ENCODE data around the gene RAB31.
A peak's percentile ranks its signal among the peaks of the same experiment; 100 is the strongest.

RAB31 gene

GRCh38 chr18:9740071-9740470, 32.0 kb downstream of the RAB31 start:
- DNase-seq (ENCODE audit: extremely low read depth, low read depth): no peak
- TF ChIP-seq, protein P1, sequence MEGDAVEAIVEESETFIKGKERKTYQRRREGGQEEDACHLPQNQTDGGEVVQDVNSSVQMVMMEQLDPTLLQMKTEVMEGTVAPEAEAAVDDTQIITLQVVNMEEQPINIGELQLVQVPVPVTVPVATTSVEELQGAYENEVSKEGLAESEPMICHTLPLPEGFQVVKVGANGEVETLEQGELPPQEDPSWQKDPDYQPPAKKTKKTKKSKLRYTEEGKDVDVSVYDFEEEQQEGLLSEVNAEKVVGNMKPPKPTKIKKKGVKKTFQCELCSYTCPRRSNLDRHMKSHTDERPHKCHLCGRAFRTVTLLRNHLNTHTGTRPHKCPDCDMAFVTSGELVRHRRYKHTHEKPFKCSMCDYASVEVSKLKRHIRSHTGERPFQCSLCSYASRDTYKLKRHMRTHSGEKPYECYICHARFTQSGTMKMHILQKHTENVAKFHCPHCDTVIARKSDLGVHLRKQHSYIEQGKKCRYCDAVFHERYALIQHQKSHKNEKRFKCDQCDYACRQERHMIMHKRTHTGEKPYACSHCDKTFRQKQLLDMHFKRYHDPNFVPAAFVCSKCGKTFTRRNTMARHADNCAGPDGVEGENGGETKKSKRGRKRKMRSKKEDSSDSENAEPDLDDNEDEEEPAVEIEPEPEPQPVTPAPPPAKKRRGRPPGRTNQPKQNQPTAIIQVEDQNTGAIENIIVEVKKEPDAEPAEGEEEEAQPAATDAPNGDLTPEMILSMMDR (IDR thresholded peaks at IDR 0.05; ENCODE audit: low read depth, low read length): no peak

- TF ChIP-seq, protein P1 (IDR thresholded peaks at IDR 0.05; ENCODE audit: low read depth, low read length): no peak
- no peak for DNase-seq (ENCODE audit: extremely low read depth, low read depth)
These were observed 33.3 kb downstream of the RAB31 start for GRCh38 chr18:9741406-9741792.

DNA sequence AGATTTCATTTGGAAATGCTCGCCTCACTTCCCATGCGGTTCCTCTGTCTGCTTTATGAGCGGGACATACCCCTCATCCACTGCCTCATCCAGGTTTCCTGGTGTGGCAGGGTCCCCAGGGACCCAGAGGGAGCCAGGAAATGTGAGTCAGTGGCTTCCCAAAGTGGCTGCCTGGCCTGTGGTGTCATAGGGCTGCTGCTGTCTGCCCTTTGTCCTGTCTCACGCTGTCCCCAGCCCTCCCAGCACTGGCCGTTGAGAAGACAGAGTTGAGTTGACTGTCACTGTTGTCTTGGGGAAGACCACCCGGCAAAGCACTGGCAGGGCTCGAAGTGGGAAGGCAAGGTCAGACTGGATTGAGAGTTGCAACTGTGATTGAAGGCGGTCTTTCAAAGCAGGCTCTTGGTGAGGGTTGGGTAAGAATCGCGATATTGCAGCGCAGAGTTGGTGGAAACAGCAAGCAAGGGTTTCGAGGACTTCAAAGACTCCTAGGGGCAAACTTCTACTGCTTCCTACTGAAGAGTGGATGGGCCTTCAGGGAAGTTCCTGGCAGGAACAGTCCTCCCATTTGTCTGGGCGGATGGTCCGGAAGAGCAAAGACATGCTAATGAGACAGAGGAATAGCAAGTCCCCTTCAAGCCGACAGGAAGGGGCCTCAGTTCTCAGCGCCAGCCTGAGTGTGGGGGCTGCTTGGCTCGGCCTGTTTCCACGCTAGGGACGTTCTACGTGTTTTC, 33.9 kb downstream of the RAB31 start:
- no peak for DNase-seq (ENCODE audit: extremely low read depth, low read depth)
- TF ChIP-seq, protein P1 (IDR thresholded peaks at IDR 0.05; ENCODE audit: low read depth, low read length): no peak

DNA sequence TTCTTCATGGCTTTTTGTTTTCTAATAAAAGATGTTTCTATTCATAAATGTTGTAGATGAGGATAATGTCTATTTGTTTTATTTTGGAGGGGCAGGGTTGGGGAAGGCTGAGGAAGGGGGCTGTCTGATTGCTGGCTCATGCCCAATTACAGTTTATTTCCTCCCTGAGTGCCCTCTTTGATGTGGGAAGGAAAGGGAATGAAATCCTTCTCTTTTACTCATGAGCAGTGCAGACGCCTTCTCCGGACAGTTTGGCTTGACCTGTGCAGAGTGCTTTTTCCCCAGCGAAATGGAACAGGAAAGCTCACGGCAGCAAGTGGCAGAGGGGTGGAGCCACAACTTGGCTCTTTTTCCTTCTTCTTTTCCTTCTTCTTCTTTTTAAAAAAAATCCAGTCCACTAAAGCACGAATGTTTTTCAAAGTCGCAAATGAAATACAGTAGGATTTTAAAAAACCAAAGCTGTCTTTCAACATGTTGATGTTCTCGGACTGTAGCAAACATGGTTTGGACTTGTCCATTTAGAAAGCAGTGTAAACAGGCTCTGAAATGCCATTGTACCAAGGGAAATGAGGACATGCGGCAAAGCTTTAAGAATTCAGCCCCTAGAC, 34.5 kb downstream of the RAB31 start:
- DNase-seq (ENCODE audit: extremely low read depth, low read depth): no peak
- TF ChIP-seq, protein P1 (IDR thresholded peaks at IDR 0.05; ENCODE audit: low read depth, low read length): no peak

DNA sequence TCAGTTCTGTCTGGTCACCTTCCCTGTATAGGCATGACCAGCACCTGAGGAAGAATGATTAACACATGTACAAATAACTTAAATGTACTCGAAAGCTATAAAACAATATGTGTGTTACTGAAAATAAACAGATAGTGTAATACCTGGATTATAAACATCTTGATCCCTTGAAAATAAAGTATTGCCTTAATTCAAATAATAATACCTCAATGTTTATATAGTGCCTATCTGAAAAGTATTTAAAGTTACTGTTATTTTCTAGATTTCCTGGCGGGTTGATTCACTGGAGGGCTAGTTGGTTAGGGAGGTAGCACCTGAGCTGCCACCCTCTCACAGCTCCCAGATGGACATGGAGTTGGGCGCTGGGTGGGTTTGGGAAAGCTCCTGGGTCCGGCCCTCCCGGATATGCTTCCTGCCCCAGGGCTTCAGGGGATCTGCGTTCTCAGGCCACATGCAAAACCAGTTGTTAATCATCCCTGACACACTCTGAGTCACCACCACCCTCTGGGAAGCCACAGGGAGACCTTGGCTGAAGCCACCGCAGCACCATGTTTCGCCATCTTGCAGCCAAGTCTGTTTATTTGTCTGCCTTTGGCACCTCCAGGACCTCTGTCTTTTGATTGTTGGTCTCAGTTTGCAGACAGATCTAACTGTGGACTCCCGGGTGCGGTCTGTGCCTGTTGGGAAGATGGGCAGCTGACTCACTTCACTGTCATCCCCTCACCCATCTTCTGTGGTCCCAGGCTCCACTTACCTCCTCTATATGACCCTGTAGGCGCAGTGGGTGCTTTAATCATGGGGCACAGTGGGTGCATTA, 35.3 kb downstream of the RAB31 start:
- peak; percentile 75 for DNase-seq (ENCODE audit: extremely low read depth, low read depth)
- TF ChIP-seq, protein P1 (IDR thresholded peaks at IDR 0.05; ENCODE audit: low read depth, low read length): no peak

DNA sequence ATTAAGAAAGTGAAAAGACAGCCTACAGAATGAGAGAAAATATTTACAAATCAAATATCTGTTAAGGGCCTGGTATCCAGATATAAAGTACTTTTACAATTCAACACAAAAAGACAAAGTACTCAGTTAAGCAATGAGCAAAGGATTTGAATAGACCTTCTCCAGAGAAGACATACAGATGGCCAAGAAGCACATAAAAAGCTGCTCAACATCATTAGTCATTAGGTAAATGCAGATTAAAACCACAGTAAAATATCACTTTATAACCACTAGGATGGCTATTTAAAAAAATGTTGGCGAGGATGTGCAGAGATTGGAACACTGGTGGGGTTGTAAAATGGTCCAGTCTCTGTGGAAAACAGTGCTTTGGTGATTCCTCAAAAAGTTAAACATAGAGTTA, 38.9 kb downstream of the RAB31 start:
- no peak for DNase-seq (ENCODE audit: extremely low read depth, low read depth)
- TF ChIP-seq, protein P1 (IDR thresholded peaks at IDR 0.05; ENCODE audit: low read depth, low read length): no peak

DNA sequence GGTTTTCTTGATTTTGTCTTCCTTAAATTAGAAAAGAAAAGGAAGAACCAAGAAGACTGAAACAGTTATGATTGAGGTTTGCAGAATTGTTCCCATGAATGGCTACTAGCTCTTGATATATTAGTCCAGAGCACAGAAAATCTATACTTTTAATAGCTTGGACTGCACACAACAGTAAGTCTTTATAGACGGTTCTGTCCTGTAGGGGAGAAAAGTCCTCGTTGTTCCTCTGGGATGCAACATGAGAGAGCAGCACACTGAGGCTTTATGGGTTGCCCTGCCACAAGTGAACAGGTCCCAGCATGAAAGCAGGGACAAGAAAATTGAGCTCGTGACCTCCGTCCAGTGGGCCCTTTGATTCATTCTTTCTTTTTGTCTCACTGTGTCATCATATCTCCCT, 41.5 kb downstream of the RAB31 start:
- DNase-seq (ENCODE audit: extremely low read depth, low read depth): no peak
- TF ChIP-seq, protein P1 (IDR thresholded peaks at IDR 0.05; ENCODE audit: low read depth, low read length): no peak

Data from AG09319 (cell line).